GM10847 (cell line): ENCODE results near the gene SEL1L.

ENCODE experiments used
- POLR2A ChIP-seq: IDR thresholded peaks from 2 replicates; pipeline ENCODE4 v1.6.1; 2011; ENCODE audit not compliant: insufficient read length; ENCODE audit errors: extremely low read depth

Gene SEL1L

GRCh38 chr14:81464253-81465002 is 69.2 kb downstream of the SEL1L start:
- no peak for TF ChIP-seq POLR2A

GRCh38 chr14:81459912-81460311 is 73.7 kb downstream of the SEL1L start:
- no peak for TF ChIP-seq POLR2A

- TF ChIP-seq POLR2A = no peak
These were observed 75.3 kb downstream of the SEL1L start for GRCh38 chr14:81458352-81458751.

- no peak for TF ChIP-seq POLR2A
These were observed 78.3 kb downstream of the SEL1L start for GRCh38 chr14:81455390-81455789.

DNA sequence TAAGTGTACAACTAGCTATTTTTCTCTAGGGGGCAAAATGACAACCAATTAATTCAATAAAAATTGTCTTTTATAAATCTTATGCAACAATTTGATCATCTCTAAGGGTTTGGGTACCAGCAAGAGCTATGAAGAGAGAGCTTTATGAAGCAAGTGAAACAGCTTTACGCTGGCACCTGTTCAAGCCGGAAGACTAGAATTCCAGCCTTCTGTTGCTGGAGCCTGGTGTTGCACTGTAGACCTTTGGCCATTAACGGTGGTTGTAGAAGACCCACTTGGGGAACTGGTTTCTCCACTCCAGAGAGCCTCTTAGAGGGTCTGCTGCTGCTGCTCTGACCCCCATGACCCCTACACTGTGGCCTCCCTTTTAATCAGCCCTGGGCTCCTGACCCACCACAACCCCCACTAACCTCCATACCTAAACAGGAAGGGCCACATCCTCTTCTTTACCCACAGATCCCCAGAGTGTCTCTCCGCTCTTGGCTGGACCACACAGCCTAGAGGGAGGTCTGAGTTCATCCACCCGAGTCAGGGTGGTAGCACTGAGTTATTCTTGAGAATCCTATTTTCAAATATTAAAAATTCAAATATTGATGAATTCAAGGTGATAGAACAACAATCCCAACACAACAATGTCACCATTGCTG is 79.0 kb downstream of the SEL1L start:
- no peak for TF ChIP-seq POLR2A

- TF ChIP-seq POLR2A = no peak
These were observed 80.4 kb downstream of the SEL1L start for GRCh38 chr14:81453166-81453766.

DNA sequence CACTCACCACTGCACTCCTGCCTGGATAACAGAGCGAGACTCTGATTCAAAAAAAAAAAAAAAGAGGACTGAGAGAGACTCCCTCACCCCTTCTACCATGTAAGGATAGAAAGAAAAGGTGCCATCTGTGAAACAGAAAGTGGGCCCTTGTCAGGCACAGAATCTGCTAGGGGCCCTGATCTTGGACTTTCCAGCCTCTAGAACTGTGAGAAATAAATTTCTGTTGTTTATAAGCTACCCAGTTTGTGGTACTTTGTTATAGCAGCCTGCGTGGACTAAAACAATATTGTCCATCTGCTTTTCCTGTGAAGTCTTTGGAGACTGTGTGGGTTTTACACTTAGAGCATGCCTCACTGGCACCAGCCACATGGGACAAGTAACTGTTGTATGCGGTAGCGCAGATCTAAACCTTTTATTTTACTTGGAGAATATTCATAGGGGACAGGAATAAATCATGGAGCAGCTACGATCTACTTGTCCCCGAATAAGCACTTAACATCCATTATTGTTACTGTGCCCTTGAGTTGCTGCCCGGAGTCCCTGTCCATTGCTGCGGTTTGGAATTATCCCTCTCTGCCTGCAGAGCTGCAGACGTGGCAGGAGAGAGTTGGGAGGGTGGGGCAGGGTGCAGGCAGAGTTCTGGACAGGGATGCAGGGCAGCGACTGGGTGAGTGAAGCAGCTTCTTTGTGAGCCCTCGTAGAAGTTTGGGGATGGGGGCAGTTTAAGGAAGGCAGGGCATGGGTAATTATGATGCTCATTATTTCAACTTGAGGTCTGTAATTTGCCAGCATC is 81.1 kb downstream of the SEL1L start:
- TF ChIP-seq POLR2A = no peak

DNA sequence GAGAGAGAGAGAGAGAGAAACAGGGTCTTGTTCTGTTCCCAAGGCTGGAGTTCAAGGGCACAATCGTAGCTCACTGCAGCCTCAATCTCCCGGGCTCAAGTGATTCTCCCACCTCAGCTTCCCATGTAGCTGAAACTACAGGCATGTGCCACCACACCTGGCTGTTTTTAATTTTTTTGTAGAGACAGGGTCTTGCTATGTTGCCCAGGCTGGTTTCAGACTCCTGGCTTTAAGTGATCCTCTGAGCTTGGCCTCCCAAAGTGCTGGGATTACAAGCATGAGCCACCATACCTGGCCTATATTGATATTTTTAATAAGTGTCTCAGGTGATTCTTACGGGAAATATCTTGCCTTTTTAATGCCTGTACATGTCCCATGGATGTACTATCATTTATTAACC is 82.7 kb downstream of the SEL1L start:
- no peak for TF ChIP-seq POLR2A

- no peak for TF ChIP-seq POLR2A
These were observed 83.5 kb downstream of the SEL1L start for GRCh38 chr14:81450100-81450531.

DNA sequence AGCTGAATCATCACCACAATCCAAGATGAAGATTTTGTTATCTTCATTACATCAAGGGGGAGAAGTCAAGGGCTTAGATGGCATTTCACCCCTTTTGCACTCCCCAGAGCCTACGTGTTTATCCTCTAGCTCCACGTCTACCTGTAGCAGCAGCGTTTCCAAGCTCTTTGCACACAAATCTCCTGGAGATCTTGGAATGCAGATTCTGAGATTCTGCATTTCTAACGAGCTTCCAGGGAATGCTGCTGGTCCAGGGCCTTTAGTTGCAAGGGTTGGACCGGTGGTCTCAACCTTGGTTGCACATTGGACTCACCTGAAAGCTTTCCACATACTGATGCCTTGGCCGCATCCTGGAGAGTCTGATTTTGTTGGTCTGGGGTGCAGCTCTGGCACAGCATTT is 84.1 kb downstream of the SEL1L start:
- no peak for TF ChIP-seq POLR2A

GRCh38 chr14:81449114-81449513 is 84.5 kb downstream of the SEL1L start:
- TF ChIP-seq POLR2A = no peak

DNA sequence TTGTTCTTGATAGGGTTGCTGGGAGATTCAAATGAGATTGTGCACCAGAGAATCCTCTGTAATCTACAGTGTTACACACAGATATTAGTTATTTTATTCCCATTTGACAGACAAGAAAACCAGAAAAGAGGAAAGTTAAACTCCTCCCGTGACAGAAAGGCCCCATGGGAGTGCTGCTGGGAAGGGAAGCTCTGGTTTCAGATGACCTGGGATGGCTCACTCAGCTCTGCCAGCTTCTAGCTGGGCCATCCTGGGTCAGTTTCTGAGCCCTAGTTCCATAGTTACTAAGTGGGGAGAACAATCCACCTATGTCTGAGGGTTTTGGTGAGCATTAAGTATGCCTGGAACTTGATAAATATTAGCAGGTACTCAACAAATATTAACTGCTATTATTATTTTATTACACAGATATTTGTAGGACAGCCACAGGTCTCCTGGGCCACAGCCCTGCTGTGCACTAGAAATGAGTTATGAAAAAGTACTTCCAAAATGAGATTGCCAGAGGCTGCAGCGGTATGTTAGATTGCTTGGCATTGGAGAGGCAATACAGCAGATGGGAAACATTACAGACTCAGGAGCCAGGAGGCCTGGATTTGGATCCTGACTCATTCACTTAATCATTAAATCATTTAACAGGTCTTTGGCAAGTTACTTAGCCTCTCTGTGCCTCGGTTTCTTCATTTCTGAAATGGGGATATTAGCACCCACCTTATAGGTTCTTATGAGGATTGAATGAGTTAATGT is 86.5 kb downstream of the SEL1L start:
- TF ChIP-seq POLR2A = no peak

DNA sequence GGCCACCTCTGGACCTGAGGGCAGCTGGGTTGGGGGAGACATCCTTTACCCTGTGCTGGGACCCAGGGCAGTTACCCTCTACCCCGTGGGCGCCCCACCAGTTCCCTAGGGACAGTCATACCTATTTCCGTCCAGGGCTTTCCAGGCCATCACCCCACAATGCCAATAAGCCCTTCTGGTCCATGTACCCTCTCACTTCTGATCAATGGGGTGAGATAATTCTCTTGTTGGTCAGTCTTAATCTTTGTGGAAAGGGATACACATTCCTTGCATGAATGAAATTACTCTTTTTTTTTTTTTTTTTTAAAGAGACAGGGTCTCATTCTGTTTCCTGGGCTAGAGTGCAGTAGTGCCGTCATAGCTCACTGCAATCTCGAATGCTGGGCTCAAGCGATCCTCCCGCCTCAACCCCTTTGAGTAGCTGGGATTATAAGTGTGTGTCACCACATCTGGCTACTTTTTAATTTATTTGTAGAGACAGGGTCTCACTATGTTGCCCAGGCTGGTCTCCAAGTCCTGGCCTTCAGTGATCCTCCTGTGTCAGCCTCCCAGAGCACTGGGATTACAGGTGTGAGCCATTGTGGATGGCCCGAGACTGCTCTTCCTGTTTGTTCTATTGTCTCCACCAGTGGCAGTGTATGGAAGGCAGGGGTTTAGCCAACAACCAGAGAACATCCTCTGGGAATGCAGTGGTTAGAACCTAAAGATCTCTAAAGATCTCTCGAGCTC is 87.2 kb downstream of the SEL1L start:
- TF ChIP-seq POLR2A = no peak

- no peak for TF ChIP-seq POLR2A
These were observed 92.0 kb downstream of the SEL1L start for GRCh38 chr14:81441626-81442134.
